ENCODE measurements around the gene HSD17B12.
A peak's percentile ranks its signal among the peaks of the same experiment; 100 is the strongest.
"Not testable (repeated sequence)": the region's sequence is repeated elsewhere in the genome, so short reads cannot be mapped to it uniquely, and the experiment has no call there.

The HSD17B12 gene

DNA sequence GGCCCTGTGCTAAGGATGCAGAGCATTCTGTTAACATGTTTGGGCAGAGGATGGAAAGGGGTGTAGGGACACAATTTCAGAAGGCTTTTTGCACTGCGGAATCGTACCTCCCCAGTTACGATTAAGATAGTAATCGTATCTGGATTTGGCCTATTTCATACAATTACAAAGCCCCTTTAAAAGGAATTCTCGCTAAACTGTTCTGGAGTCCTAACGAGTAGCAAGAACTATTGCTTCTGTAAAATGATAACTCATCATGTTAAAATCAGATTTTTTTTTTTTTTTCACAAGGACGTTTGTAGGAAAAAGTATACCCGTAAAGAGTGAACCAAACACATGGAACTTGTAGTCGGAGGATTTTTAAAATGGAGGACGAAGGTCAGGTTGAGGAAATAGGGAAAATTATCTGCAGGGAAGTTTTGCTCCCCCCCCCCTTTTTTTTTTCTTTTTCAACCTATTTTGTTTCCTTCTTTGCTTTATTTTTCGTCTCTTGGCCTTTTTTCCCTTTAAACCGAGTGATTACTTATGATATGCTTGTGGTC lies 934 bp downstream of the HSD17B12 start:
- Histone ChIP-seq H3F3A (ENCODE audit: insufficient read depth, low read length) (no peaks in the 10 kb centered on the region), H3K9me2 (ENCODE audit: low read depth, low read length) (no peaks in the 10 kb centered on the region), H3K36me3 (ENCODE audit: insufficient read depth, low read length) (peaks cover 38% of the 10 kb centered on the region), H3K79me2 (ENCODE audit: insufficient read depth, low read length) (peaks cover 35% of the 10 kb centered on the region), H3K27ac (ENCODE audit: low read depth, low read length, poor library complexity, severe bottlenecking) (peak overlapping the region; percentile 79), H3K9ac (ENCODE audit: low read length) (peak overlapping the region; percentile 67), H3K4me2 (ENCODE audit: low read length) (peak overlapping the region; percentile 83), H2AFZ (ENCODE audit: low read length) (no peak overlapping the region), H3K4me1 (ENCODE audit: insufficient read depth, low read length, severe bottlenecking) (peaks cover 45% of the 10 kb centered on the region), H4K20me1 (ENCODE audit: insufficient read depth, low read length) (no peaks in the 10 kb centered on the region), H3K4me3 (ENCODE audit: low read depth, low read length, poor library complexity, severe bottlenecking) (peak overlapping the region; percentile 70), H3K9me3 (ENCODE audit: low read length) (no peaks in the 10 kb centered on the region; the same call in 1 of the 2 replicates), H3K27me3 (ENCODE audit: insufficient read depth, low read length) (no peaks in the 10 kb centered on the region)
- no peak for TF ChIP-seq EZH2 (IDR thresholded peaks at IDR 0.05; ENCODE audit: borderline replicate concordance, low read length)
- TF ChIP-seq, protein P1, sequence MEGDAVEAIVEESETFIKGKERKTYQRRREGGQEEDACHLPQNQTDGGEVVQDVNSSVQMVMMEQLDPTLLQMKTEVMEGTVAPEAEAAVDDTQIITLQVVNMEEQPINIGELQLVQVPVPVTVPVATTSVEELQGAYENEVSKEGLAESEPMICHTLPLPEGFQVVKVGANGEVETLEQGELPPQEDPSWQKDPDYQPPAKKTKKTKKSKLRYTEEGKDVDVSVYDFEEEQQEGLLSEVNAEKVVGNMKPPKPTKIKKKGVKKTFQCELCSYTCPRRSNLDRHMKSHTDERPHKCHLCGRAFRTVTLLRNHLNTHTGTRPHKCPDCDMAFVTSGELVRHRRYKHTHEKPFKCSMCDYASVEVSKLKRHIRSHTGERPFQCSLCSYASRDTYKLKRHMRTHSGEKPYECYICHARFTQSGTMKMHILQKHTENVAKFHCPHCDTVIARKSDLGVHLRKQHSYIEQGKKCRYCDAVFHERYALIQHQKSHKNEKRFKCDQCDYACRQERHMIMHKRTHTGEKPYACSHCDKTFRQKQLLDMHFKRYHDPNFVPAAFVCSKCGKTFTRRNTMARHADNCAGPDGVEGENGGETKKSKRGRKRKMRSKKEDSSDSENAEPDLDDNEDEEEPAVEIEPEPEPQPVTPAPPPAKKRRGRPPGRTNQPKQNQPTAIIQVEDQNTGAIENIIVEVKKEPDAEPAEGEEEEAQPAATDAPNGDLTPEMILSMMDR (IDR thresholded peaks at IDR 0.05; ENCODE audit: low read length) = no peak

GRCh38 chr11:43682081-43682480 lies 1.5 kb downstream of the HSD17B12 start:
- H3K9me3 ChIP-seq (ENCODE audit: low read length); H3K27me3 ChIP-seq (ENCODE audit: insufficient read depth, low read length); H3F3A ChIP-seq (ENCODE audit: insufficient read depth, low read length); H3K9me2 ChIP-seq (ENCODE audit: low read depth, low read length); H4K20me1 ChIP-seq (ENCODE audit: insufficient read depth, low read length); H2AFZ ChIP-seq (ENCODE audit: low read length): not testable (repeated sequence)
- peak overlapping the region; percentile 70 for H3K4me3 ChIP-seq (ENCODE audit: low read depth, low read length, poor library complexity, severe bottlenecking)
- H3K79me2 ChIP-seq (ENCODE audit: insufficient read depth, low read length) = peaks cover 37% of the 10 kb centered on the region
- H3K9ac ChIP-seq (ENCODE audit: low read length) = peak overlapping the region; percentile 67
- peak overlapping the region; percentile 79 for H3K27ac ChIP-seq (ENCODE audit: low read depth, low read length, poor library complexity, severe bottlenecking)
- peaks cover 39% of the 10 kb centered on the region for H3K36me3 ChIP-seq (ENCODE audit: insufficient read depth, low read length)
- peaks cover 45% of the 10 kb centered on the region for H3K4me1 ChIP-seq (ENCODE audit: insufficient read depth, low read length, severe bottlenecking)
- H3K4me2 ChIP-seq (ENCODE audit: low read length) = peak overlapping the region; percentile 83

- Histone ChIP-seq H3F3A (ENCODE audit: insufficient read depth, low read length) (no peaks in the 10 kb centered on the region), H3K27me3 (ENCODE audit: insufficient read depth, low read length) (no peaks in the 10 kb centered on the region), H3K4me1 (ENCODE audit: insufficient read depth, low read length, severe bottlenecking) (peaks cover 60% of the 10 kb centered on the region), H3K9me3 (ENCODE audit: low read length) (no peaks in the 10 kb centered on the region), H3K9ac (ENCODE audit: low read length) (no peak overlapping the region), H3K36me3 (ENCODE audit: insufficient read depth, low read length) (peaks cover 42% of the 10 kb centered on the region), H3K9me2 (ENCODE audit: low read depth, low read length) (no peaks in the 10 kb centered on the region), H2AFZ (ENCODE audit: low read length) (no peak overlapping the region), H3K79me2 (ENCODE audit: insufficient read depth, low read length) (peaks cover 58% of the 10 kb centered on the region), H3K4me3 (ENCODE audit: low read depth, low read length, poor library complexity, severe bottlenecking) (no peak overlapping the region), H3K4me2 (ENCODE audit: low read length) (no peak overlapping the region), H4K20me1 (ENCODE audit: insufficient read depth, low read length) (no peaks in the 10 kb centered on the region), H3K27ac (ENCODE audit: low read depth, low read length, poor library complexity, severe bottlenecking) (no peak overlapping the region)
- TF ChIP-seq, protein P1 (IDR thresholded peaks at IDR 0.05; ENCODE audit: low read length) = no peak
- no peak for TF ChIP-seq EZH2 (IDR thresholded peaks at IDR 0.05; ENCODE audit: borderline replicate concordance, low read length)
These were observed 4.9 kb downstream of the HSD17B12 start for GRCh38 chr11:43685440-43685839.

- Histone ChIP-seq H3K4me1 (ENCODE audit: insufficient read depth, low read length, severe bottlenecking) (peaks cover 68% of the 10 kb centered on the region), H3K9me2 (ENCODE audit: low read depth, low read length) (no peaks in the 10 kb centered on the region), H3F3A (ENCODE audit: insufficient read depth, low read length) (no peaks in the 10 kb centered on the region), H3K79me2 (ENCODE audit: insufficient read depth, low read length) (peaks cover 58% of the 10 kb centered on the region), H3K36me3 (ENCODE audit: insufficient read depth, low read length) (peaks cover 42% of the 10 kb centered on the region), H3K4me2 (ENCODE audit: low read length) (no peak overlapping the region), H3K27ac (ENCODE audit: low read depth, low read length, poor library complexity, severe bottlenecking) (no peak overlapping the region), H3K9ac (ENCODE audit: low read length) (no peak overlapping the region), H4K20me1 (ENCODE audit: insufficient read depth, low read length) (no peaks in the 10 kb centered on the region), H2AFZ (ENCODE audit: low read length) (no peak overlapping the region), H3K27me3 (ENCODE audit: insufficient read depth, low read length) (no peaks in the 10 kb centered on the region), H3K9me3 (ENCODE audit: low read length) (no peaks in the 10 kb centered on the region), H3K4me3 (ENCODE audit: low read depth, low read length, poor library complexity, severe bottlenecking) (no peak overlapping the region)
- TF ChIP-seq EZH2 (IDR thresholded peaks at IDR 0.05; ENCODE audit: borderline replicate concordance, low read length) = no peak
- TF ChIP-seq, protein P1 (IDR thresholded peaks at IDR 0.05; ENCODE audit: low read length) = no peak
These were observed 5.7 kb downstream of the HSD17B12 start for GRCh38 chr11:43686207-43686606.

Measured in OCI-LY1 (cell line).